CD4-positive, alpha-beta T cell treated with Interleukin-10 for 1 hour (primary cell): Measurements from ENCODE around the gene PRR5L.
A peak's percentile ranks its signal among the peaks of the same experiment; 100 is the strongest.

ENCODE experiments used
- DNase-seq: peaks from one replicate; pipeline ENCODE4 v3.0.0-alpha.2; 2020

The PRR5L gene

GRCh38 chr11:36407356-36407755 lies 111.3 kb downstream of the PRR5L start:
- no peak for DNase-seq

DNA sequence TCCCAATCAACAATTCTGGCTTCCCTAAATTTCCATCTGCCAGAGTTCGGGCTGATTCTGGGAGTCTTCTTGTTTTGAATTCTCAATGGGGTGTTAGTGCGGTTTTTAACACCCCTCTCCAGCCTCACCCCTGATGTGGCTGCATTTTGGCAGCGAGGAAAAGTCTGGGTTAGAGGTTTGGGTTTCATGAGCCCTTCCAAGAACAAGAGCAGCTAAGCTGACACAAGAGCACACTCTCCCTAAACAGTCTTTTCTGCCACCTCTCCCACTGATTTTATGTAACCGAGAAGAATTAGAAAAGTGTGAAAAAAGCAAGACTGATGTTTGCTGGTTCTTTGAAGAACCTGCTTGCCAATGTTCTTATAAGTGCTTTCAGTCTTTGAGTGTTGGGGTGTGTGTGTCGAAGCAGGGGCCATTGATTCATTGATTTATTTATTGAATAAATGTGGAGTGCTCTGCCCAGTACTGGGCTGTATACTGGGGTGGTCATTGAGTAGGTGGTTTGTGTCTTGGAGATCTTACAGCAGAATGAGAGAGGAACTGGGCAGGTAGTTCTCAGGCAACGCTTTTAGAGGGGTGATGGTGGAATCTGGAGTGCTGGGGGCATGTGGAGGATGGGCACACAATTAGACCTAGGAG lies 112.5 kb downstream of the PRR5L start:
- no peak for DNase-seq

DNA sequence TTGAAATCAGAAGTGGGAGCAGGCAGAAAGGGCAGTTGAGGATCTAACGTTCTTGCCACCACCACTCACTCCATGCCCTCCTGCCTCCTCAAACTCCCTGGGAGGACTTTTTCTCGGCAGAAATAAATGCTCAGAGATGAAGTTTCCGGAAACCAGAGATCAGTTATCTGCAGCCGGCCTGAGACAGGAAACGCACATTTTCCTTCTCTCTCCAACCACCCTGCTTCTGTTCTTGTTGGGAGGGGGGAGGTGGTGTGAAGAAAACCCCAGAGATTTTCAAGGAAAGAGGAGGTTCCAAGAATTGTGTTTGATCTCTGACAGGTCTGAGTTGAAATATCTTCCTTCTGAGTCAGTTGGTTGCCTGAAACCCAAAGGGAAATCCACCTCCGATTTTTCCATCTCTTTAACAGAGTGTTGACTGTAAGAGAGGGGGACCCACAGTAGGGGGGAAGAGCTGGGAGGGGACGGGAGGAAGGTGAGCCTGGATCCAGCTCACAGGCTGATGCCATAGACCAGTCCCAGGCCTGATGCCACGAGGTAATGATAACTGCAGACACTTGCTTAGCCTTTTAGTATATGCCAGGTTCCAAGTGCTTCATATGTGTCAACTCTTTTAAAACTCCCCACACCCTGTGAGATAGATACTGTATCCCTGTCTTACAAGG lies 113.2 kb downstream of the PRR5L start:
- peak; percentile 60 for DNase-seq

- DNase-seq, result peak; percentile 50
These were observed 115.1 kb downstream of the PRR5L start for GRCh38 chr11:36411202-36411640.

DNA sequence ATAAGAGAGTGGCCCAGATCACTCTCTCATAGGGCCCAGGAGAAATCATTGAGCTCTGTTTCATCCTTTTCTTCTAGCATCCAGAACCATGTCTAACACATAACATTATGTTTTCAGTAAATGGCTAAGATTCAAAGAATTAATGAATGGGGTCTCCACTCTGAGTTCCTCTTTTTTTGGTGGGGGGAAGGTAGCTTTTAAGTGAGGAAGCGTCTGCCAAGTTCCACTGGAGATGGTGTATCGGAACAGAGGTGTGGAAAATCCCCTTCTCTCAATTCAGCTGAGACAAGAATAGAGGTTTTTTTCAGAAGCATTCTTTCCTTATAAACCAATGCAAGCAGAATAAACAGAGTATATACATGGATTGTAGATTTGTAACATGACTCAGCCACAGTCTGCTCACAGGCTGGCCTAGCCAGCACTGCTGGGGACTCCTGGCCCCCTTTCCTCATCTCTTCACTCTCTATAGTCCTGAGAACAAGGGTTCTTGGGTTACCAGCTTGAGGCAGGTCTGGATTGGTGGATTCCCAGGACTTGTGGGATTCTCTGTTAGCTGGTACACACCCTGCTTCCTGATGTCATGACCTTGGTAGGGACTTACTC lies 116.8 kb downstream of the PRR5L start:
- no peak for DNase-seq

DNA sequence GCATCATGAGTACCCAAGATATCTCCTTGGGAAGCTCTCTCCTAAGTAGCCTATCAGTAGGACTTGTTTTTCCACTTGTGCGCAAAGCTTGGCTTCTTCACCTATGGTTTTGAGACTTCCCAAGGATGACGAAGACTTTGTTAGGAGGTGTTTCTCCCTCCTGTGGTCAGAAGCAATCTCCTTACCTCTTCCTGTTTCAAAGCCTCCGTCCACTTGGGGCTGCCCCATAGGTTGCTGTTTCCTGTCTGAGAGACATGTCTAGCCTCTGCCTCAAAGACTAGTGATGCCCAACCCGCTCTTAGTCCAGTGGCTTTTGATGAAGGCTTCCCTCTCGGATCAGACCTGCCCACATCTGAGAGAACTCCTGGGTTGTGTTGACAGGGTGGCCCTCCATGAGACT lies 121.1 kb downstream of the PRR5L start:
- no peak for DNase-seq

- DNase-seq, result no peak
These were observed 123.8 kb downstream of the PRR5L start for GRCh38 chr11:36419791-36420424.

DNA sequence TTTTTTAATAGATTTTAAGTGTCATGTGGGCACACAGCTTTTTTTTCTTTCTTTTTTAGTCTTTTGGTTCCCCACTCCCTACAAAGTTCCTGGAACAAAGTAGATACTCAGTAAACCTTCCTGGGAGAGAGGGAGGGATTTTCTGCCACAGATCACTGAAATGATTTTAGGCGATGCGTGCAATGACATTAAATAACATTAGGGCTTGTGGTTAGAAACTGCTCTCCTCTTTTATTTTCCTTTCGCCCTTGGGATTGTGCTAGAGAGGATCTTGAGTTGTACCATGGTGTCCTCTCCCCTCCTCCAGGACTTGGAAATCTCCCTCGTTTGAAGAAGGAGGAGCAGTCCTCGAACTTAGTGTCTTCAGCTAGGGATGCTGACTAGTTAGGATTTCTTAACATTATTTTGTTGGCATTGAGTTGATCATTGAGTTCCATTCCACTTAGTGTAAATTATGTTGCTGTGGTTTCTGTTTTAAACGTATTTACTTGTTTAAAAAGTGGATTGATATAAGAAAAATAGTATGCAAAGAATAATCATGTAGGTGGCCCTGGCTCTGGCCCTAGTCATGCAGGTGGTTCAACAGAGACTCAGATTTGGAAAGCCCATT lies 125.6 kb downstream of the PRR5L start:
- DNase-seq, result no peak

GRCh38 chr11:36425561-36426081 lies 129.5 kb downstream of the PRR5L start:
- no peak for DNase-seq

DNA sequence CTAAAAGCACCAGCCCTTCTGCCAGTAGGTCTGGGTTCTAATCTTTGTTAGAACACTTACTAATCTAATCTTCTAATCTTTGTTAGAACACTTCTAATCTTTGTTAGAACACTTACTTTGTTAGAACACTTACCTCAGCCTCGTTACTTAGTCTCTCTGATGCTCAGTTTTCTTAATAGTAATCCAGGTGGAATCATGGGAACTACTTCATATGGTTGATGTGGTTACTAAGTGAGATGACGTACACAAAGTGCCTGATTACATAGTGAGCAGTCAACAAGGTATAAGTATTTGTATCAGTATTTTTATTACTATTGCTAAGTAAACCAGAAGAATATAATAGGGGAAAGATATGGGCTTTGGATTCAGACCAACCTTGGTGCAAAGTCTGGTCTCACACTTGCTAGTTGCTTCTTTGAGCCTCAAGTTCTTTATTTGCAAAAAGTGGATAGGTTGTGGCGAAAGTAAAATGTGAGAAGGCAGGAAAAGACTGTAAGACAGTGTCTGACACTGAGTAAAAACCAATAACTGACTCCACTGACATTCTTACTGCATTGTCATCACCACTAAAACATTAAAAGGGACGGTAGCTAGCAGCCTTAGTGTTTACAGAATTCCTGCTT lies 130.2 kb downstream of the PRR5L start:
- no peak for DNase-seq

DNA sequence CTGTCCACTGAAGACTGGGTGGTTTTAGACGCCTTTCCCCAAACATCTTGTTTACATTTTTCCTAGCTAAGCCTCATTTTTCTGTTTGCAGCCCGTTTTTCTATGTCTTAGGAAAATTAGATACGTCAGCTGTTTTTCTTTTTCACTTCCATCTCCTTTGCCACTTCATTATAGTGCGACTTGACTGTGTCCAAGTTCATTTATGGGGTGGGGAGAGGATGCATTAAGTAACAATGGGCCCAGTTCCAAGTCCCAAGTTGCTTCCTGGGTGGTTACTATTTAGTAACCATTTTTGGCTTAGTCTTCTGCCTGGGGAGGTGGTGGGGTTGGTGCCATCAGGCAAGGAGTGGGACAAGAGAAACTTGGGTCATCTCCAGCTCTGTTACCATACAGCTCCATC lies 131.0 kb downstream of the PRR5L start:
- DNase-seq, result no peak

DNA sequence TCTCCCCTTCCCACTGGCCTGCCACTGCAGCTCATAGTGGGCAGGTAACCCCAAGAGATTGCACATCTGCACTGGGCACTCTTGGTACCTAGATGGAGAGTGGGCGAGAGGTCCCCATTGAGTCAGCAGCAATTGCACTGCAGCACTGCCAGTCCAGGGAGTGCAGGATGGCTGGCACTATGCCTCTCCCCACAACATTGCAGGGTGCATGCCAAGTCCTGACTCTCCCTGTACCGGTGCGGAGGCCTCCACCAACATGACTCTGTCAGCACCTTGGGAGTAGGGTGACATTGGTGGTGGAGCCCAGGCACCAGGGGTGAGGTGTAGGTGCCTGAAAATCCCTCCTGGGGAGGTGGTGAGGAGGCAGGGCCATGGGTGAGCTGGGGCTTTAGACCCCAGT lies 131.8 kb downstream of the PRR5L start:
- DNase-seq, result no peak

DNA sequence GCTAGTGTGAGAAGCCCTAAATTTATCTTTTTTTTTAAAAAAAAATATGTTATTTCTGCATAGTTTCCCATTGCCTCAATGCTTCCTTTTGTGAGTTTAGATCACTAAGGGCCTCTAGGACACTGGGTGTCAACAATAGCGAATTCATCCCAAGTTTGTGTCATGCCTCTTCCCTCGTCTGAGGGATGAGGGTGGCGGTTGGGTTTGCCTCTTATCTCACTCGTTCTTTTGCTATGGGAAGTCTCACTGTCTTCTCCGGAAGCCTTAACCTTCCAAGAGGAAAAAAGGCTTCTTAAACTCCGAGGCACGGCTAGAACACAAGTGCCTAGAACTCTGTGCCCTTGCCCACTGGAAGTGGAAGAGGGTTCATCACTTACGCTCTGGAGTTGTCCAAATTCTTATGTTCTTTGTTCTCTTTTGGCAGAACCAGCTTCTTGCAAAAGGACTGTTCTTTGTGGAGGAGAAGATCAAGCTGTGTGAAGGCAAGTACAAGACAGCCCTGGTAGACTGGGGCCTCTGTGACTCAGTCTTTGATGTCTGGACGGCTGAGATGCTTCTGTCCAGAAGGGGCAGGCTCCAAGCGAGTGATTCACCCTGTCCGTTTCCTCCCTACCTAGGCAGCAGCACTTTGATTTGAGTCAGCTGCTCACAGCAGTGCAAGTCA lies 135.5 kb downstream of the PRR5L start:
- DNase-seq, result no peak

- DNase-seq, result no peak
These were observed 136.0 kb downstream of the PRR5L start for GRCh38 chr11:36432093-36432469.

- DNase-seq, result no peak
These were observed 136.7 kb downstream of the PRR5L start for GRCh38 chr11:36432738-36433137.

GRCh38 chr11:36436064-36436463 lies 140.0 kb downstream of the PRR5L start:
- no peak for DNase-seq

DNA sequence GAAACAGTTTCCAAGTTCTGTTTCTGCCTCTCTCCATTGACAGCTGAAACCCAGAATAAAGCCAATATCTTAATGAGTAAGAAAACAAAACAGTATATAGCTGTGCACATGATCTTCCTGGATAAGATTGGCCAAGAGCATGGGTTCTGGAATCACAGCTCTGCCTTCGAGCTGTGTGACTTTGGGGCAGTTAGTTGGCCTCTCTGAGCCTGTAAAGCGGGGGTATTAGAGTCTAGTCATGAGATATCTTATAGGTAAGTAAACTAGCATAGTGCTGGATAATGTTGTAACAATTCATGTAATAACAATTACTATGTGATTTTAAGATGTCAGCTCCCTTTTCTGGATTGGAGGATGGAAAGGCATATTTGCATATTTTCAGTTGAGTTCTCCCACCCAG lies 140.5 kb downstream of the PRR5L start:
- no peak for DNase-seq

DNA sequence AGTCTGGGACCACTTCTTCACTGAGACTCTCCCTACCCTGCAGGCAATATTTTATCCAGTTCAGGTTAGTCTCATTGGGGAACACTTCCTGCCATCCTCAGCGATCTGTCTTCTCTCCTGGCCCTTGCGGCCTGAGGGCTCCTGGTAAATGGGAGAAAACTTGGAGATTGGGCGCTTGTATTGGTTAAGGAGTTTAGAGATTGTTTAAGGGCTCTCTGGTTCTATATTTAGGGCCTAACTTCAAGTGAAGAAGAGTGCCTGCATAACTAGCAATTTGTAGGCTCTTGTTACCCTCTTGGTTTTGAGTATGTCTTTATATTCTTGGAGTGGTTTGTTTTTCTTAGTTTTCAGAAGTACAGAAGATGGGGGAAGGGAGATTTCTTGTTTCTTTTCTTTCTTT lies 141.3 kb downstream of the PRR5L start:
- DNase-seq, result no peak

DNA sequence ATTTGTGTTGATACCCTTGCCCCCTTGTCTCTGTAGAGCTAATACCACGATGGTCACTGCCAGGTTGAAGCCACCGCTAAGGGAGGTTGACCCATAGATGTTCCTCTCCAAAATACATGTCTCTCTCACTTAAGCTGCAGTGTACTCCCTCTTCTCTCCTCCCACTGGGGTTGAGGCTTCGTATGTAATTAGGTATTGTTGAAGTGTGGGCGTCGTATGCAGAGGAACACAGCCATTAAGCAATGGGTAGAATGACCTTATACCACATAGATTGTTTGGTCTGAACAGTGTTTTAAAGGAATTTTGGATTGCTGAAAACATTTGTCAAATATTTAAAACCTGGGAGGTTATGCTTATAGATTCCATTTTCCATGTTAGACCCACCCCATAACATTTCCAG lies 142.0 kb downstream of the PRR5L start:
- no peak for DNase-seq

GRCh38 chr11:36441610-36442208 lies 145.6 kb downstream of the PRR5L start:
- no peak for DNase-seq

DNA sequence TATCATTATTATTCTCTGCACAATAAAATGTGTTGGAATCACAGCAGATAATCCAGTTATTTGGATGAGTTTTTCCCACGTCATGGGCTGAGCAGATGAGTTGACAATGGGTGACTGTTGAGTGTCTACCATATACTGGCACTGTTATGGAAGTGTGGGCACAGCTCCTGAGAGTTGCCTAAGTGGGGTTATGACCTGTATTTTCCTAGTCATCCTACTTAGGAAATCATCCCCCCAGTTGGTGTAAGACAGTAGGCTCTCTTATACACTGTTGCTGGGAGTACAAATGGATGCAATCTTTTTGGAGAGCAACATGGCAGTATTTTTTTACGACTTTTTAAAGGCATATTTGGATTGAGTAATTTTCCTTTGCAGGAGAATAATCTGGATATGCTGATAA lies 147.6 kb downstream of the PRR5L start:
- no peak for DNase-seq

DNA sequence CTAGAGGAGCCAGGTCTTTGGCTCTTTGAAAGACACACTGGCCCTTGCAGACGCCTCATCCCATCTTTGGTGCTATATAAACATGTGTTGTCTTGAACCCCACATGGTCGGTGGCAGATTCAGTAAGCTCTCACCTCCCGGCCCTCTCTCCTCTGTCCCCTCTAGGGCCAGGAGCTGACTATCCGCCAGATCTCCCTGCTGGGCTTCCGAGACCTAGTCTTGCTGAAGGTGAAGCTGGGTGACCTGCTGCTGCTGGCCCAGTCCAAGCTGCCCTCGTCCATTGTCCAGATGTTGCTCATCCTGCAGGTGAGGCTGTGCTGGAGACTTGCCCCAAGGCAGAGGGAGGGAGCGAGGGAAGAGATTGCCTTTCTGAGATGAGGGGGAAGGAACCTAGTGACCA lies 150.0 kb downstream of the PRR5L start:
- no peak for DNase-seq
